Stimulated activated CD8-positive, alpha-beta memory T cell treated with anti-CD3 and anti-CD28 coated beads, Interleukin-2, amount 100 ng/mL, for 48 hours (primary cell): ENCODE results near the gene SLC26A11.
"Not testable (repeated sequence)": the region's sequence is repeated elsewhere in the genome, so short reads cannot be mapped to it uniquely, and the experiment has no call there.

Experiments
- DNase-seq, 2 donors: peaks; one replicate each; pipeline ENCODE4 v3.0.0-alpha.2; 2020; ENCODE audit warnings: low read depth in 2 of 2

SLC26A11 gene

GRCh38 chr17:80243526-80244433 is 23.6 kb downstream of the SLC26A11 start:
- DNase-seq: no peak

GRCh38 chr17:80244448-80244847 is 24.2 kb downstream of the SLC26A11 start:
- DNase-seq: not testable (repeated sequence)

GRCh38 chr17:80244871-80245509 is 24.8 kb downstream of the SLC26A11 start:
- DNase-seq: no peak

GRCh38 chr17:80245566-80246265 is 25.5 kb downstream of the SLC26A11 start:
- DNase-seq: no peak

GRCh38 chr17:80246266-80246681 is 26.0 kb downstream of the SLC26A11 start:
- DNase-seq: no peak

- no peak for DNase-seq
Observed at GRCh38 chr17:80246726-80247125, 26.5 kb downstream of the SLC26A11 start.

GRCh38 chr17:80247561-80247960 is 27.3 kb downstream of the SLC26A11 start:
- no peak for DNase-seq

GRCh38 chr17:80248001-80248893 is 28.0 kb downstream of the SLC26A11 start:
- DNase-seq: no peak

GRCh38 chr17:80248894-80249710 is 28.9 kb downstream of the SLC26A11 start:
- no peak for DNase-seq

- no peak for DNase-seq
Observed at GRCh38 chr17:80251966-80252365, 31.7 kb downstream of the SLC26A11 start.

GRCh38 chr17:80252871-80253270 is 32.6 kb downstream of the SLC26A11 start:
- DNase-seq: peak; percentile 83 to 85

GRCh38 chr17:80253631-80254395 is 33.6 kb downstream of the SLC26A11 start:
- no peak for DNase-seq

GRCh38 chr17:80254396-80255251 is 34.4 kb downstream of the SLC26A11 start:
- DNase-seq: no peak

GRCh38 chr17:80256034-80256350 is 35.8 kb downstream of the SLC26A11 start:
- no peak for DNase-seq

GRCh38 chr17:80257716-80258213 is 37.5 kb downstream of the SLC26A11 start:
- no peak for DNase-seq

GRCh38 chr17:80258296-80258695 is 38.1 kb downstream of the SLC26A11 start:
- DNase-seq: not testable (repeated sequence)

GRCh38 chr17:80259457-80260068 is 39.3 kb downstream of the SLC26A11 start:
- DNase-seq: no peak

- peak; percentile 64 to 69 for DNase-seq
Observed at GRCh38 chr17:80260069-80260535, 39.9 kb downstream of the SLC26A11 start.
